ENCODE data around the gene CHPT1.

CHPT1 gene

DNA sequence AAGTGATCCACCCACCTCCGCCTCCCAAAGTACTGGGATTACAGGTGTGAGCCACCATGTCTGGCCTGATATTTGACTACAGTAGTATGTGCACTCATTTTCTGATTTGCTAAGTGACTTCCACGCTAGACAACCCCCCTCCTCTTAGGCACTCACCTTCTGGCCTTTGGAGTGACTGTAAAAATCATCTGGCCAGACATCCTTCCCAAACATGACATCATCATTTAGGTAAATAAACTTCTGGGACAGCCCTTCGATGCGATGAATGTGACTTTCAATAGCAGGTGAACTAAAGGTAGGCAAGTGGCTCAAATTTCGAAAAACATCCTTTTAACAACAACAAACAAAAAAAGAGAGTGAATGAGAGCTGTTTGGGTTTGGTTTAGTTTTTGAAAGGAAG is 72.4 kb downstream of the CHPT1 start:
- no peak for DNase-seq (ENCODE audit: low spot score)
- no peak overlapping the region for H3K27ac Mint-ChIP-seq
- peaks cover 23% of the 10 kb centered on the region for H3K4me1 Mint-ChIP-seq (ENCODE audit: low read depth)

GRCh38 chr12:101772012-101772775 is 74.8 kb downstream of the CHPT1 start:
- Mint-ChIP-seq H3K4me3 (peak overlapping the region; percentile 16), H3K9me3 (no peaks in the 10 kb centered on the region), H3K4me1 (ENCODE audit: low read depth) (peaks cover 33% of the 10 kb centered on the region), H3K36me3 (ENCODE audit: low read depth) (peaks cover 52% of the 10 kb centered on the region), H3K27ac (peak overlapping the region; percentile 47), H3K27me3 (ENCODE audit: low read depth) (no peaks in the 10 kb centered on the region)
- DNase-seq (ENCODE audit: low spot score): no peak

More for the DNA sequence above, 72.4 kb downstream of the CHPT1 start:
- no peaks in the 10 kb centered on the region for H3K27me3 Mint-ChIP-seq (ENCODE audit: low read depth)
- H3K9me3 Mint-ChIP-seq: no peaks in the 10 kb centered on the region
- no peak overlapping the region for H3K4me3 Mint-ChIP-seq
- peaks cover 46% of the 10 kb centered on the region for H3K36me3 Mint-ChIP-seq (ENCODE audit: low read depth)

- H3K4me1 Mint-ChIP-seq (ENCODE audit: low read depth): peaks cover 45% of the 10 kb centered on the region
- H3K27me3 Mint-ChIP-seq (ENCODE audit: low read depth): no peaks in the 10 kb centered on the region
- peak overlapping the region; percentile 66 for H3K27ac Mint-ChIP-seq
- peak; percentile 49 for DNase-seq (ENCODE audit: low spot score)
- peaks cover 50% of the 10 kb centered on the region for H3K36me3 Mint-ChIP-seq (ENCODE audit: low read depth)
- no peak overlapping the region for H3K4me3 Mint-ChIP-seq
- H3K9me3 Mint-ChIP-seq: no peaks in the 10 kb centered on the region
Observed at GRCh38 chr12:101773650-101774162, 76.3 kb downstream of the CHPT1 start.

GRCh38 chr12:101775816-101776215 is 78.4 kb downstream of the CHPT1 start:
- Mint-ChIP-seq H3K27ac (no peak overlapping the region), H3K36me3 (ENCODE audit: low read depth) (peaks cover 53% of the 10 kb centered on the region), H3K4me3 (no peak overlapping the region), H3K27me3 (ENCODE audit: low read depth) (no peaks in the 10 kb centered on the region), H3K4me1 (ENCODE audit: low read depth) (peaks cover 58% of the 10 kb centered on the region), H3K9me3 (no peaks in the 10 kb centered on the region)
- no peak for DNase-seq (ENCODE audit: low spot score)

DNA sequence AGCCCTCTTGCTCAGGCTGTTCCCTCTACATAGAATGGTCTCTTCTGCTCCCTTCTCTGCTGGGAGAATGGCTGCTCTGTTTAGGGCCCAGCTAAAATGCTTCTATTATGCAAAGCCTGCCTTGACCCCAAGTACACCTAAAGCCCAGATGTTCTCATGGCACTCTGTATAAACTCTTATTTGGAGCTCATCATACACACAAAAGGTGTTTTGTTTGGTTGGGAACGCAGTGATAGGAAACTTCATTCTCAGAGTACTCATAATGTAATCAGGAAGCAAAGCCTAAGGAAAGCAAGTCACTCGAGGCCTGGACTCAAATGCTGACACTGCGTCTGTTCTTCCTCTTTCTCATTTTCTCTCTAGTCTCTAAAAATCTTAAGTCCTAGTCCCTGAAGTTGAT is 80.0 kb downstream of the CHPT1 start:
- Mint-ChIP-seq H3K36me3 (ENCODE audit: low read depth) (peaks cover 43% of the 10 kb centered on the region), H3K4me1 (ENCODE audit: low read depth) (peaks cover 60% of the 10 kb centered on the region), H3K4me3 (no peak overlapping the region), H3K27ac (no peak overlapping the region), H3K27me3 (ENCODE audit: low read depth) (no peaks in the 10 kb centered on the region), H3K9me3 (no peaks in the 10 kb centered on the region)
- no peak for DNase-seq (ENCODE audit: low spot score)

DNA sequence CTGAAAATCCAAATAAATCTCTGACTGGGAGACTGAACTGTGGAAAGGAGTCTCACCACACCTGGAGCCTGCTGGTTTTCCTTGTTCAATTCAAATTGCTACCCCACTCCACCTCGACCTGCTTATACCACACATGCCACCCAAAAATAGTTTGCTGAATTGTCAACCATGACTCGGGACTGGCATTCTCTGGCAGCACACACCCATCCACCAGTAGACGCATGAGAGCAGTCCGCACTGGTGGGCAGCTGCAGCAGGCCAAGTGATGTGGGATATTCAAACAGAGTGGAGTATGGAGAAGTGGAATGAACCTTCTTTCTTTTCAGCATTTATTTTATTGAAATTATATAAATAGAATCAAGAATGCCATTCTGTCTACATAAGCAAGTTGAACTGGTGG is 80.5 kb downstream of the CHPT1 start:
- H3K4me3 Mint-ChIP-seq: no peak overlapping the region
- DNase-seq (ENCODE audit: low spot score): no peak
- H3K9me3 Mint-ChIP-seq: no peaks in the 10 kb centered on the region
- H3K27ac Mint-ChIP-seq: no peak overlapping the region
- peaks cover 47% of the 10 kb centered on the region for H3K36me3 Mint-ChIP-seq (ENCODE audit: low read depth)
- H3K27me3 Mint-ChIP-seq (ENCODE audit: low read depth): no peaks in the 10 kb centered on the region
- peaks cover 64% of the 10 kb centered on the region for H3K4me1 Mint-ChIP-seq (ENCODE audit: low read depth)
